Measurements from ENCODE around the gene TUBG1. TPM values are rescaled to one million over a fixed set of nuclear protein-coding genes. Genes with fewer than 3 reads are reported as not detected.

TUBG1 gene
- total and polyA plus RNA-seq, 9 of the 15 experiments (the other 6 are each of a cell fraction or from before 2014, with no cell fraction given) = 33.1 to 147 (median 66.0) TPM

- TF ChIP-seq PRDM10 (IDR thresholded peaks at IDR 0.05; ENCODE audit: partially characterized antibody) (no peak), ZBTB33 (CRISPR knock-in tag; IDR thresholded peaks at IDR 0.05) (0 out of 2 replicates have a peak, but pooled peaks have one; percentile 36), ZNF224 (CRISPR knock-in tag; IDR thresholded peaks at IDR 0.05) (no peak), POLR3G (IDR thresholded peaks at IDR 0.05; ENCODE audit: extremely low read depth, insufficient read length, insufficient replicate concordance) (no peak), HCFC1 (IDR thresholded peaks at IDR 0.05; ENCODE audit: low read depth, low read length) (no peak), CHCHD3 (CRISPR knock-in tag; IDR thresholded peaks at IDR 0.05) (no peak), ZNF239 (CRISPR knock-in tag; IDR thresholded peaks at IDR 0.05) (no peak), USF1 (CRISPR knock-in tag; IDR thresholded peaks at IDR 0.05) (no peak), HDAC1 (IDR thresholded peaks at IDR 0.05) (peak in 1 of 2 experiments; percentile 38; a peak in 1 of 4 replicates), ZBTB11 (CRISPR knock-in tag; IDR thresholded peaks at IDR 0.05) (peak in 1 of 3 experiments; percentile 75; a peak in 2 of 6 replicates), GTF2E2 (tag; IDR thresholded peaks at IDR 0.05) (no peak), ZNF445 (CRISPR knock-in tag; IDR thresholded peaks at IDR 0.05; ENCODE audit: low read depth) (no peak), SIX5 (IDR thresholded peaks at IDR 0.05; ENCODE audit: borderline replicate concordance in 1 of 2, insufficient read depth in 1 of 2, low read depth in 1 of 2, low read length in 2 of 2) (no peak), NFIC (IDR thresholded peaks at IDR 0.05) (peak; percentile 77), CREB3 (tag; conservative IDR thresholded peaks at IDR 0.05; ENCODE audit: low read depth) (no peak)
Observed at GRCh38 chr17:42562388-42563142, 46.9 kb upstream of the TUBG1 start (continued).
